ENCODE measurements around the gene WDR76.

Gene WDR76

DNA sequence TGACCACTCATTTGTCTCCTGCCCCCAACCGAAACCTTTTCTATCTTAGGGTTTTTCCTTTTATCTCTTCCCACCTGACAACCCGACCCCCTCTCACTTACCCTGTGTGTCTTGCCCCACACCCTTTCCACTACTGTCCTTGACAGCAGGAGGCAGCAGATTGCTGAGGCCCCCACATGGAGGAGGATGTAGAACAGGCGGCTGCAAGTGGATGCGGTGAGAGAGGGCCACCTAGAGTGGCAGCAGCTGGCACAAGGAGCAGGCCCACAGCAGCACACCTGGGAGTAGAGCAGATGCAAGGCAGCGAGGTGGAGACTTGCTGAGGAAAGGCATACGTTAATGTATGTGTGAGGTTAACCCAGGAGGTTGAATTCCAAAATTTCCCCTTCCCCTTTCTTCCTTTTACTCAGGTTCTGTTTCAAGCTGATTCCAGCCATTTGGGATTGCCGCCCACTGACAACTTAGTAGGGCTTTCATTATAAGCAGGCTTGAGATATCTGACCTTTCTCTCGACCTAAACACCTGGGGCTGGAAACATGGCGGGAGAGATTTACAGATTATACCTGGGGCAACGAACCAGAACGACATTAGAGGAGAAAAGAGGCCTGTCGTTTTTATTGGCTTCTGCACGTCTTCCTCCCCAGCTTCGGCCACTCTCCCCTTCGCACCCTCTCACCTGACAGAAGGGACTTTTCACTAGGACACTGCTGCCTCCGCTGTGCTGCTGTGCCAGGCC, 27.4 kb upstream of the WDR76 start:
- Histone ChIP-seq H3K4me3 (ENCODE audit: insufficient read depth in 1 of 2, low read depth in 1 of 2, low read length in 2 of 2) (no peak overlapping the region), H3K27me3 (ENCODE audit: control insufficient read depth in 1 of 2, insufficient read depth in 1 of 2, low read length in 2 of 2) (no peaks in the 10 kb centered on the region), H3K4ac (ENCODE audit: low read depth in 1 of 2, low read length in 2 of 2) (peak overlapping the region in 1 of 2 experiments; percentile 81), H2BK5ac (ENCODE audit: low read depth, low read length, poor library complexity, severe bottlenecking) (no peak overlapping the region), H4K91ac (ENCODE audit: low read length) (peak overlapping the region; percentile 23), H3K4me2 (ENCODE audit: low read length, poor library complexity, severe bottlenecking) (no peak overlapping the region), H3K36me3 (ENCODE audit: control insufficient read depth in 1 of 2, insufficient read depth in 2 of 2, low read depth in 1 of 2, low read length in 2 of 2) (peaks cover 49 to 82% of the 10 kb centered on the region in 2 experiments), H3K18ac (ENCODE audit: low read depth in 1 of 2, low read length in 2 of 2) (peak overlapping the region in 1 of 2 experiments; percentile 46), H3K9ac (ENCODE audit: low read length) (peak overlapping the region; percentile 96), H3K14ac (ENCODE audit: low read length in 2 of 2) (no peak overlapping the region), H3K27ac (ENCODE audit: low read length, poor library complexity, severe bottlenecking) (no peak overlapping the region), H2AFZ (ENCODE audit: low read depth, low read length) (no peak overlapping the region), H2BK15ac (ENCODE audit: low read depth, poor library complexity, severe bottlenecking) (no peak overlapping the region), H4K8ac (ENCODE audit: low read length) (peak overlapping the region; percentile 89), H2BK12ac (ENCODE audit: low read length in 2 of 2) (peak overlapping the region in 1 of 2 experiments; percentile 68), H3K23ac (ENCODE audit: low read length in 2 of 2) (no peak overlapping the region), H3K4me1 (ENCODE audit: control insufficient read depth, insufficient read depth, low read depth, low read length) (peaks cover 26% of the 10 kb centered on the region), H3K79me1 (replicated peaks; ENCODE audit: low read length, poor library complexity, severe bottlenecking) (peaks cover 13% of the 10 kb centered on the region), H3K9me3 (ENCODE audit: control insufficient read depth, low read length) (no peaks in the 10 kb centered on the region), H2BK120ac (ENCODE audit: low read depth, low read length) (no peak overlapping the region), H2AK5ac (ENCODE audit: low read length, severe bottlenecking) (peak overlapping the region; percentile 56)
- whole genome bisulfite sequencing, result 93% methylated on average over 16 of the region's 16 CpGs
- no peak for DNase-seq

GRCh38 chr15:43799945-43800285, 26.9 kb upstream of the WDR76 start, which contains the start of gene SERINC4:
TSS of gene SERINC4 (minus strand) at chr15:43800220. CDS start at chr15:43799986, 234 bp downstream.
- Histone ChIP-seq H3K23ac (ENCODE audit: low read length in 2 of 2) (peak within 1 kb of the TSS in 1 of 2 experiments; percentile 5), H3K36me3 (ENCODE audit: control insufficient read depth in 1 of 2, insufficient read depth in 2 of 2, low read depth in 1 of 2, low read length in 2 of 2) (peaks cover 45 to 82% of the 10 kb centered on the region in 2 experiments)
- WGBS, result 96% methylated on average over 8 of the region's 8 CpGs

GRCh38 chr15:43800286-43801141, 26.3 kb upstream of the WDR76 start, which contains the start of gene HYPK:
TSS of gene HYPK (plus strand) at chr15:43800599. CDS start at chr15:43800623, 24 bp downstream.
- peak within 1 kb of the TSS; percentile 66 to 81 for H3K4ac ChIP-seq (ENCODE audit: low read depth in 1 of 2, low read length in 2 of 2)
- no peak within 1 kb of the TSS for H2AFZ ChIP-seq (ENCODE audit: low read depth, low read length)
- no peaks in the 10 kb centered on the region for H3K27me3 ChIP-seq (ENCODE audit: control insufficient read depth in 1 of 2, insufficient read depth in 1 of 2, low read length in 2 of 2)
- H4K8ac ChIP-seq (ENCODE audit: low read length), result peak within 1 kb of the TSS; percentile 89
- H4K91ac ChIP-seq (ENCODE audit: low read length), result peak within 1 kb of the TSS; percentile 23
- H2BK120ac ChIP-seq (ENCODE audit: low read depth, low read length), result no peak within 1 kb of the TSS
- peak within 1 kb of the TSS; percentile 76 for H3K4me2 ChIP-seq (ENCODE audit: low read length, poor library complexity, severe bottlenecking)
- peaks cover 7% of the 10 kb centered on the region for H3K79me1 ChIP-seq (replicated peaks; ENCODE audit: low read length, poor library complexity, severe bottlenecking)
- peak within 1 kb of the TSS; percentile 67 for H3K27ac ChIP-seq (ENCODE audit: low read length, poor library complexity, severe bottlenecking)
- peak; percentile 89 for DNase-seq
- H2BK15ac ChIP-seq (ENCODE audit: low read depth, poor library complexity, severe bottlenecking), result no peak within 1 kb of the TSS
- peak within 1 kb of the TSS in 1 of 2 experiments; percentile 68 for H2BK12ac ChIP-seq (ENCODE audit: low read length in 2 of 2)
- H3K4me1 ChIP-seq (ENCODE audit: control insufficient read depth, insufficient read depth, low read depth, low read length), result peaks cover 17% of the 10 kb centered on the region
- peak within 1 kb of the TSS; percentile 73 to 97 for H3K4me3 ChIP-seq (ENCODE audit: insufficient read depth in 1 of 2, low read depth in 1 of 2, low read length in 2 of 2)
- no peak within 1 kb of the TSS for H3K14ac ChIP-seq (ENCODE audit: low read length in 2 of 2)
- H3K9ac ChIP-seq (ENCODE audit: low read length), result peak within 1 kb of the TSS; percentile 96
- H2BK5ac ChIP-seq (ENCODE audit: low read depth, low read length, poor library complexity, severe bottlenecking), result no peak within 1 kb of the TSS
- H2AK5ac ChIP-seq (ENCODE audit: low read length, severe bottlenecking), result peak within 1 kb of the TSS; percentile 56
- peaks cover 44 to 82% of the 10 kb centered on the region in 2 experiments for H3K36me3 ChIP-seq (ENCODE audit: control insufficient read depth in 1 of 2, insufficient read depth in 2 of 2, low read depth in 1 of 2, low read length in 2 of 2)
- H3K9me3 ChIP-seq (ENCODE audit: control insufficient read depth, low read length), result no peaks in the 10 kb centered on the region
- 11% methylated on average over 44 of the region's 44 CpGs for WGBS
- peak within 1 kb of the TSS in 1 of 2 experiments; percentile 5 for H3K23ac ChIP-seq (ENCODE audit: low read length in 2 of 2)
- peak within 1 kb of the TSS in 1 of 2 experiments; percentile 46 for H3K18ac ChIP-seq (ENCODE audit: low read depth in 1 of 2, low read length in 2 of 2)

More at GRCh38 chr15:43799945-43800285, 26.9 kb upstream of the WDR76 start, which contains the start of gene SERINC4:
- Histone ChIP-seq H2AFZ (ENCODE audit: low read depth, low read length) (no peak within 1 kb of the TSS), H3K18ac (ENCODE audit: low read depth in 1 of 2, low read length in 2 of 2) (peak within 1 kb of the TSS in 1 of 2 experiments; percentile 46), H3K79me1 (replicated peaks; ENCODE audit: low read length, poor library complexity, severe bottlenecking) (peaks cover 10% of the 10 kb centered on the region), H3K27me3 (ENCODE audit: control insufficient read depth in 1 of 2, insufficient read depth in 1 of 2, low read length in 2 of 2) (no peaks in the 10 kb centered on the region), H2BK12ac (ENCODE audit: low read length in 2 of 2) (peak within 1 kb of the TSS in 1 of 2 experiments; percentile 68), H3K4me2 (ENCODE audit: low read length, poor library complexity, severe bottlenecking) (peak within 1 kb of the TSS; percentile 76), H3K9ac (ENCODE audit: low read length) (peak within 1 kb of the TSS; percentile 96), H2BK120ac (ENCODE audit: low read depth, low read length) (no peak within 1 kb of the TSS), H2BK15ac (ENCODE audit: low read depth, poor library complexity, severe bottlenecking) (no peak within 1 kb of the TSS), H3K4me3 (ENCODE audit: insufficient read depth in 1 of 2, low read depth in 1 of 2, low read length in 2 of 2) (peak within 1 kb of the TSS; percentile 73 to 97), H3K4me1 (ENCODE audit: control insufficient read depth, insufficient read depth, low read depth, low read length) (peaks cover 20% of the 10 kb centered on the region), H4K8ac (ENCODE audit: low read length) (peak within 1 kb of the TSS; percentile 89), H3K14ac (ENCODE audit: low read length in 2 of 2) (no peak within 1 kb of the TSS), H3K9me3 (ENCODE audit: control insufficient read depth, low read length) (no peaks in the 10 kb centered on the region), H3K27ac (ENCODE audit: low read length, poor library complexity, severe bottlenecking) (peak within 1 kb of the TSS; percentile 67), H4K91ac (ENCODE audit: low read length) (peak within 1 kb of the TSS; percentile 23), H3K4ac (ENCODE audit: low read depth in 1 of 2, low read length in 2 of 2) (peak within 1 kb of the TSS; percentile 66 to 81), H2AK5ac (ENCODE audit: low read length, severe bottlenecking) (peak within 1 kb of the TSS; percentile 56), H2BK5ac (ENCODE audit: low read depth, low read length, poor library complexity, severe bottlenecking) (no peak within 1 kb of the TSS)
- DNase-seq, result no peak
